NCI-H2081 (cell line): Measurements from ENCODE around the gene DNAJC5G.
"Not testable (repeated sequence)": the region's sequence is repeated elsewhere in the genome, so short reads cannot be mapped to it uniquely, and the experiment has no call there.

Experiments
- DNase-seq, 2 experiments: peaks; one replicate each; lab custom pipeline; 2025; lab: John Stamatoyannopoulos, UW

The DNAJC5G gene

GRCh38 chr2:27309651-27310050 is 34.4 kb downstream of the DNAJC5G start:
- DNase-seq, result no peak

GRCh38 chr2:27312152-27312551 is 36.9 kb downstream of the DNAJC5G start:
- DNase-seq, result no peak

GRCh38 chr2:27313882-27314645 is 38.8 kb downstream of the DNAJC5G start:
- DNase-seq, result no peak

- no peak for DNase-seq
Measured at GRCh38 chr2:27314709-27315108, 39.5 kb downstream of the DNAJC5G start.

GRCh38 chr2:27315122-27315521 is 39.9 kb downstream of the DNAJC5G start:
- DNase-seq, result no peak

GRCh38 chr2:27316655-27317412 is 41.6 kb downstream of the DNAJC5G start:
- DNase-seq, result peak; percentile 60 to 72

- DNase-seq, result not testable (repeated sequence)
Measured at GRCh38 chr2:27319839-27320238, 44.6 kb downstream of the DNAJC5G start.

- DNase-seq, result peak in 1 of 2 experiments; percentile 8
Measured at GRCh38 chr2:27320958-27321543, 45.8 kb downstream of the DNAJC5G start.

- no peak for DNase-seq
Measured at GRCh38 chr2:27322301-27322765, 47.1 kb downstream of the DNAJC5G start.

- DNase-seq, result peak; percentile 91 to 95
Measured at GRCh38 chr2:27322766-27323595, 47.7 kb downstream of the DNAJC5G start, which contains the start of gene MPV17. MPV17 (minus strand) TSS chr2:27323097; CDS start chr2:27322517, 580 bp downstream.

- peak in 1 of 2 experiments; percentile 56 for DNase-seq
Measured at GRCh38 chr2:27323596-27324285, 48.5 kb downstream of the DNAJC5G start.

- DNase-seq, result no peak
Measured at GRCh38 chr2:27324720-27325119, 49.5 kb downstream of the DNAJC5G start.
